HK-2 (cell line): ENCODE measurements around the gene NEFH.
"Not testable (repeated sequence)": the region's sequence is repeated elsewhere in the genome, so short reads cannot be mapped to it uniquely, and the experiment has no call there.

Experiments
- DNase-seq: peaks from one replicate; pipeline ENCODE4 v3.0.0-alpha.2; 2018; ENCODE audit not compliant: unreplicated experiment

The NEFH gene, protein sequence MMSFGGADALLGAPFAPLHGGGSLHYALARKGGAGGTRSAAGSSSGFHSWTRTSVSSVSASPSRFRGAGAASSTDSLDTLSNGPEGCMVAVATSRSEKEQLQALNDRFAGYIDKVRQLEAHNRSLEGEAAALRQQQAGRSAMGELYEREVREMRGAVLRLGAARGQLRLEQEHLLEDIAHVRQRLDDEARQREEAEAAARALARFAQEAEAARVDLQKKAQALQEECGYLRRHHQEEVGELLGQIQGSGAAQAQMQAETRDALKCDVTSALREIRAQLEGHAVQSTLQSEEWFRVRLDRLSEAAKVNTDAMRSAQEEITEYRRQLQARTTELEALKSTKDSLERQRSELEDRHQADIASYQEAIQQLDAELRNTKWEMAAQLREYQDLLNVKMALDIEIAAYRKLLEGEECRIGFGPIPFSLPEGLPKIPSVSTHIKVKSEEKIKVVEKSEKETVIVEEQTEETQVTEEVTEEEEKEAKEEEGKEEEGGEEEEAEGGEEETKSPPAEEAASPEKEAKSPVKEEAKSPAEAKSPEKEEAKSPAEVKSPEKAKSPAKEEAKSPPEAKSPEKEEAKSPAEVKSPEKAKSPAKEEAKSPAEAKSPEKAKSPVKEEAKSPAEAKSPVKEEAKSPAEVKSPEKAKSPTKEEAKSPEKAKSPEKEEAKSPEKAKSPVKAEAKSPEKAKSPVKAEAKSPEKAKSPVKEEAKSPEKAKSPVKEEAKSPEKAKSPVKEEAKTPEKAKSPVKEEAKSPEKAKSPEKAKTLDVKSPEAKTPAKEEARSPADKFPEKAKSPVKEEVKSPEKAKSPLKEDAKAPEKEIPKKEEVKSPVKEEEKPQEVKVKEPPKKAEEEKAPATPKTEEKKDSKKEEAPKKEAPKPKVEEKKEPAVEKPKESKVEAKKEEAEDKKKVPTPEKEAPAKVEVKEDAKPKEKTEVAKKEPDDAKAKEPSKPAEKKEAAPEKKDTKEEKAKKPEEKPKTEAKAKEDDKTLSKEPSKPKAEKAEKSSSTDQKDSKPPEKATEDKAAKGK

DNA sequence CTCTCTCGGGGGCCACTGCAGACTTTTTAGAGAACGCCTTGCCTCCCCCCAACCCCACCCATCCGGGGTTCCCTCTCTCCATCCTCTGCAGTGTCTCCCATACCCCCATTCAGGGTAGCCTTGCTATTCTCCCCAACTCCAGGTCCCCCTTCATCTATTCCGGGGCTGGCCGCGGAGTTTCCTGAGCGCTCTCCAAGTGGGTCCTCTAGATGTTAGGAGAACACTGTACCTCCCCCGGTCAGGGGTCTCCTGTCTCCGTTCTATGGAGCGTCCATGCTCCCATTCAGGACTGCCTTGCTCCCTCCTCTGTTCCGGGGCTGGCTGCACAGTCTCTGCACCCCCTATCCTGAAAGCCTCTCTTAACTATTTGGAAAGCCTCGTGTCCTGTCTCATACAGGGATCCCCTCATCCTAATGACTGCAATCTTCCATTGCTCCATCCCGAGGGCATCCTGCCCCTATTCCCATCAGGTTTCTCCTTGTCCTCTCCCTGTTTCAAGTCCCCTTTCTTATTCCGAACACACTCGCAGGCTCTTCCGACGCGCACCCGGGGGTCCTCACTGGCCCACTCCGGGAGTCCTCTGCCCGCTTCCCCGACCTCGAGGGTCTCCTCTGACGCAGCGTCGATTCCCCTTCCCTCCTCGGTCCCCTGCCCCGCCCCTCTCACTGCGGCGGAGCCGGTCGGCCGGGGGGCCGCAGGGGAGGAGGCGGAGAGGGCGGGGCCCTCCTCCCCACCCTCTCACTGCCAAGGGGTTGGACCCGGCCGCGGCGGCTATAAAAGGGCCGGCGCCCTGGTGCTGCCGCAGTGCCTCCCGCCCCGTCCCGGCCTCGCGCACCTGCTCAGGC is at the start of gene NEFH:
NEFH (plus strand) TSS at position 802 of the 845 bp plus-strand sequence. CDS start 45 bp downstream, outside the sequence.
- DNase-seq = peak; percentile 36

DNA sequence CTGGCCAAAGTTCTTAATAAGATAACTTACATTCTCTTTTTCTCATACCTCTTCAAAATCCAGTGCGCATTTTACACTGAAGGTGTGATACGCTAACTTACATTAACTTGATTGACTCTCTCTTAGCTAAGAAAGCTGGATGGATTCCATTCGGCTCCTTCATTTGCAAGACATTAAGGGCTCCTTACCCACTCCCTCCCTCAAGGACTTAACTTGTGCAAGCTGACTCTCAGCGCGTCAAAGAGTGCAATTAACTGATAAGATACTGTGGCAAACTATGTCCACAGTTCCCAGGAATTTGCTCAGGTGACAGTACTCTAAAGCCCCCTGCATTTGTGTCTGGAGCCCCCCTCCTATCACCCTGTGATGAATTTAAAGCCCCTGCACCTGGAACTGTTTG is 48.0 kb upstream of the NEFH start:
- no peak for DNase-seq

DNA sequence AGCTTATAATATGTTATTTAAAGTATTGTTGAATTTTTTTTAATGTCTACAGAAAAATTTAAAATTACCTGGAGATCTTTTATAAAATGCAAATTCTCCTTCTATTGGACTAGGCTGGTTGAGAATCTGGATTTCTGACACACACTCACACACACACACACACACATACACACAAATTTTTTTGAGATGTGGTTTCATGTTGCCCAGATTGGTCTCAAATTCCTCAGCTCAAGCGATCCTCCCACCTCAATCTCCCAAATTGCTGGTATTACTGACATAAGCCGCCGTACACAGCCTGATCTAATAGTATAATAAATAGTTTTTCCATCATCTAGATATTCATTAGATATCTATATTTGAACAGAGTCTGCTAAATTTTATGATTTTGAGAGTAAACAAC is 46.2 kb upstream of the NEFH start:
- DNase-seq = no peak

- no peak for DNase-seq
These were observed 45.7 kb upstream of the NEFH start for GRCh38 chr22:29434288-29434687.

- no peak for DNase-seq
These were observed 44.5 kb upstream of the NEFH start for GRCh38 chr22:29435236-29436136.

DNA sequence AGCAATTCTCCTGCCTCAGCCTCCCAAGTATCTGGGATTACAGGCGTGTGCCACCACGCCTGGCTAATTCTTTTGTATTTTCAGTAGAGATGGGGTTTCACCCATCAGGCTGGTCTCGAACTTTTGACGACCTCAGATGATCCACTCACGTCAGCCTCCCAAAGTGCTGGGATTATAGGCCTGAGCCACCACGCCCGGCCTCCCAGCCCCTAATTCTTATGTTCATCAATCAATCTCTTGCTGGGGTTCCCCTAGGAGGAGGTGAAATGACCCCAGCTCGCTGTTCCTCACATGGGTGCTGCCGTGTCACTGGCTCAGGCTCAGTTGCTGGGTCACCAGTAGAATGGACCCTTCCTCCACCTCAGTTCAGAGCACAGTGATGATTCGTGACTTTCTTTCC is 41.7 kb upstream of the NEFH start, which contains the start of gene RFPL1:
RFPL1 (plus strand) TSS at position 301 of the 400 bp plus-strand sequence.
- not testable (repeated sequence) for DNase-seq

DNA sequence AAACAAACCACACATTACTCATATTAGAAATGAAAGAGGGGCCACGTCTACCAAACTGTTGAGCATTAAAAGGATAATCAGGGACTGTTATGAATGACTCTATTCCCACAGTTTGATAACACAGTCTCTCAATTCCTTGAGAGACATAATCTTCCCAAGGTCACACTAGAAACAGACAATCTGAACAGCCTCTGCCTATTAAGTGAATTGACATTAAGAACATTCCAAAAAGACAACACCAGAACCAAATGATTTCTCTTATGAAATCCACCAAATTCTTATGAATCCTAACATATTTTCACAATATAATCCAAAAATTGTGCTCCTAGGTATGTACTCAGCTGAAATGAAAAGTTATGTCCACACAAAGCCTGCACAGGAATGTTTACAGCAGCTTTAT is 37.0 kb upstream of the NEFH start:
- no peak for DNase-seq

DNA sequence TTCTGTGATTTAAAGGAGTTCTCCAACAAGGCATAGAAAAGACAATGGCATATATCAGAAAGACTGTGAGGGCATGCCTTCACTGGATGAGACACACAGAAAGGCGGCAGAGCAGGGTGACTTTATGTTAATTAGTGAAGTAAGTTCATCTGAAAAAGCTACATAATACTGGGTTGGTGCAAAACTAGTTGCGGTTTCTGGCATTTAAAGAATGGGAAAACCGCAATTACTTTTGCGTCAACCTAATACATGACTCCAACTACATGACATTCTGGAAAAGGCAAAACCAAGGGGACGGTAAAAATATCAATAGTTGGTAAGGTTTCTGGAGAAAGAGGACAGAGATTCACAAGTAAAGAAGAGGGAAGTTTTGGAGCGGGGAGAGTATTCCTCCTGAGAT is 36.6 kb upstream of the NEFH start:
- no peak for DNase-seq

DNA sequence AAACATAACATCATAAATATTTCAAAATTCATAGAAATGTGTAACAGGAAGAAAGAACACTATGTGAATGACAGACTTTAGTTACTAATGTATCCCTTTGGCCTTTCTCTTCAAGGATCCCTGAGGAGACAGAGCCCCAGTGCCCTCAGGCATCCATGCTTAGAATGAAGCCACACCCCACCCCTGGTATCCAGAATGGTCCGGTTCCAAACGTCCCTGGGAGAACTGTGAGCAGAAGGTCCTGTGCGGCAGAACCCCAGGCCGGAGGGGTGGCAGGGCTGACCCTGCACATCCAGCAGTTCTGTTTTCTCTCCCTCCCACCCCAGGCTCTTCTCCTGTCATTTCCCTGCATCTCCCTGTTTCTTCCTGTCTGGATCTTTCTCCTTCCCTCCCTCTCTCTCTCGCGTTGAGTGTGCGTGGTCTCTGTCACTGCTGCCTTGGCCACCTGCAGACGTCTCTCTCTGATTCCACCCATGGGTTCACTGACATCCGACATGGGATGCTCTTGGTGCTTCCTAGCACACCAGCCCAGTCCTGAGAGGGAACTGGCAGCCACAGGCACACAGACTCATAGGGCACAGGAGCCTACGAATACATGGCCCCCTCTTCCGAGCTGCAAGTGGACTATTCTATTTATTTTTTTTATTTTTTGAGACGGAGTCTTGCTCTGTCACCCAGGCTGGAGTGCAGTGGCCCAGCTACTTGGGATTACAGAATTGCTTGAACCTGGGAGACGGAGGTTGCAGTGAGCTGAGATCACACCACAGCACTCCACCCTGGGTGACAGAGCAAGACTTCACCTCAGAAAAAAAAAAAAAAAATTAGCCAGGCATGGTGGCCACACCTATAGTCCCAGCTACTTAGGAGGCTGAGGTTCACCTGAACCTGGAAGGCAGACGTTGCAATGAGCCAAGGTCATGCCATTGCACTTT is 35.9 kb upstream of the NEFH start:
- DNase-seq = no peak

GRCh38 chr22:29445508-29445907 is 34.5 kb upstream of the NEFH start:
- no peak for DNase-seq

GRCh38 chr22:29447906-29448305 is 32.1 kb upstream of the NEFH start:
- DNase-seq = no peak

DNA sequence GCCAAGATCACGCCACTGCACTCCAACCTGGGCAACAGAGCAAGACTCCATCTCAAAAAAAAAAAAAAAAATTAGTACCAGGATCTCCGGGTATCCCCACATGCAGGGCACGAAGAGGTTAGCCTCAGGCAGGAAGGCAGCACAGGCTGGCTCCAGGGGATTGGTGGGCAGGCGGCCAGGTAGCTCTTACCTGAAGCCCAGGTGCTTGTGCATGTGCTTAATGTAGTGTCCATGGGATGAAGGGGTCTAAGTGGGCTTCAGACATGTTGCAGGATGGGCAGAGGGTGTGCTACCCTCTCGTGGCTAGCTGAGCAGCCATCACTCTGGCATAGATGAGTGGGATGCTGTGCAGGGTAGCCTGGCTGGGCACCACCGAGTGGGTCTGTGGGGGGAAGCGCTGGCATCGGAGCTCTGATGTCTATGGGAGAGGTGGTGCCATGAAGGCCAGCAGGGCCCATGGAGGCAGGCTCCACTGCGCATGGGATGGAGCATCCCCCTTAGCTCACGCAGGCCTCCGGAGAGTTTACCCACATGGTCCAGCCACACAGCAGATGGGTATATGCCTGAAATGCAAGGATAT is 30.6 kb upstream of the NEFH start:
- DNase-seq = no peak

DNA sequence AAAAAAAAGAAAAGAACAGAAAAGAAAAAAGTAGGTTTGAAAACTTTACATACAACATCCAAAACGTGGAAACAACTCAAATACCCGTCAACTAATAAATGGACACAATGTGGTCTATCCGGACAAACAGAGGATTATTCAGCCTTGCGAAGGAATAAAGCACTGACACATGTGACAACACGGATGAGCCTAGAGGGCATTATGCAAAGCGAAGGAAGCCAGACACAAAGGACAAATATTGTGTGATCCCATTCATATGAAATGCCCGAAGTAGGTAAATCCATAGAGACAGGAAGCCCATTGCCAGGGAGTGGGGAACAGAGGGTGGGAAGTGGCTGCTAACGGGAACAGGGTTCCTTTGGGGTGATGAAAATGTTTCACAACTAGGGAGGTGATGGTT is 29.8 kb upstream of the NEFH start:
- no peak for DNase-seq

- DNase-seq = no peak
These were observed 28.2 kb upstream of the NEFH start for GRCh38 chr22:29451863-29452262.

DNA sequence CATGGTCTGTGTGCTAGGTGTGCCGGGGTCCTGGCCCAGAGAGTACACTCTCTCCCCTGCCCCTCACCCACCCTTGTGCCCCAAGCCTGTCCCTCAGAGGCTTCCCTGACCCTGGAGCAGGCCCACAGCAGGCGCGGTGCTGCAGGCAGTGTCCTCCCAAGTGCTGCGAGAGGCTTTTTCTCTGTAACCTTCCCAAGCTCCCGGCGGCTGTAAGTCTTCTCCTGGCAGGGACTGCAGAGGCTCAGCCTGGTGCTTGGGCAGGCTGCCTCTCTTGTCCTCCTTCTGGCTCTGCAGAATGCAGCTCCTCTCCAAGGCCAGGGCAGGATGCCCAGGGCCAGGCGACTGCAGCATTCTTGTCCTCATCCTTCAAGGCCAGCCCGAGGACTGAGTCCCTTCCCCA is 25.7 kb upstream of the NEFH start:
- DNase-seq = no peak

GRCh38 chr22:29456211-29456671 is 23.8 kb upstream of the NEFH start:
- DNase-seq = no peak

GRCh38 chr22:29457730-29458129 is 22.3 kb upstream of the NEFH start:
- no peak for DNase-seq

DNA sequence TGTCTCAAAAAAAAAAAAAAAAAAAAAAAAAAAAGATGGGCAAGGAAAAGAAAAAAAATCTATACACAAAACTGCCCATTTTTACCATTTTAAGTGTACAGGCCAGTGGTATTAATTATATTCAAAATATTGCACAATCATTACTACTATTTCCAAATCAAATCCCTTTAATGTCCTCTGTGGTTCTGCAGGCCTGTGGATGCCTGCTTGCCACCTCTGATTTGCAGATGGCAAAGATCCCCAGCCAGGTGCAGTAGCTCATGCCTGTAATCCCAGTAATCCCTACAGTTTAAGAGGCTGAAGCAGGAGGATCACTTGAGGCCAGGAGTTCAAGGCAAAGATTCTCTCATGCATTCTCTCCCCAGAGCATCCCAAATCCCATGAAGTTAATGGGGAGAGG is 21.5 kb upstream of the NEFH start:
- no peak for DNase-seq

GRCh38 chr22:29459773-29460172 is 20.2 kb upstream of the NEFH start:
- no peak for DNase-seq
